Measurements from ENCODE around the gene EFHD2. TPM values are rescaled to one million over a fixed set of nuclear protein-coding genes. Genes with fewer than 3 reads are reported as not detected.
"Not testable (repeated sequence)": the region's sequence is repeated elsewhere in the genome, so short reads cannot be mapped to it uniquely, and the experiment has no call there.

EFHD2 gene
- total and polyA plus RNA-seq, 8 donors, result 11.9 to 107 (median 18.2) TPM

DNA sequence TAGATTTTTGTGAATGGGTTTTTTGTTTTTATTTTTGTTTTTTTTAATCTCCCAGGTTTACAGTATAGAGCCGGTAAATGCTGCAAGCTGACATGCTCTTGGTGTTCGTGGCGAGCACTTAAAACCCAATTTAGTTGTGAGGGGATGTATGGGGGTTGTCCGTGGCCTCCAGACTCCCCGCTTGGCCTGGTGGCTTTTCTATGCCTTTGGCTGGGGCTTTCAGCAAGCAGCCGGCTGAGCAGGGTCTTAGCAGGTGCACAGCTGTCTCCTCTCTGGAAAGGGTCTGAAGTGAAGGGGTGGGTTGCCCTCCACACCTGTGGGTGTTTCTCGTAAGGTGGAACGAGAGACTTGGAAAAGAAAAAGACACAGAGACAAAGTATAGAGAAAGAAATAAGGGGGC, 31.0 kb upstream of the EFHD2 start:
- ATAC-seq (no peak), DNase-seq (no peak)
- TF ChIP-seq CTCF (IDR thresholded peaks at IDR 0.05), result no peak
- Histone ChIP-seq H3K9me3 (no peaks in the 10 kb centered on the region), H3K4me1 (no peaks in the 10 kb centered on the region), H3K4me3 (no peak overlapping the region), H3K27ac (no peak overlapping the region), H3K36me3 (no peaks in the 10 kb centered on the region), H3K27me3 (peaks cover 0 to 5% of the 10 kb centered on the region in 2 donors)
- intact Hi-C loops (cut with DNase I), result no loop called here

GRCh38 chr1:15379151-15379550, 30.5 kb upstream of the EFHD2 start:
- H3K27ac ChIP-seq; DNase-seq; intact Hi-C loops (cut with DNase I); H3K4me3 ChIP-seq; H3K4me1 ChIP-seq; ATAC-seq; H3K36me3 ChIP-seq; H3K9me3 ChIP-seq; H3K27me3 ChIP-seq: not testable (repeated sequence)

- H3K27ac ChIP-seq, result no peak overlapping the region
- intact Hi-C loops (cut with DNase I), result no loop called here
- ATAC-seq, result no peak
- no peak for TF ChIP-seq CTCF (IDR thresholded peaks at IDR 0.05)
- H3K27me3 ChIP-seq, result peaks cover 0 to 20% of the 10 kb centered on the region in 2 donors
- H3K36me3 ChIP-seq, result no peaks in the 10 kb centered on the region
- H3K4me1 ChIP-seq, result peaks cover 0 to 6% of the 10 kb centered on the region in 2 donors
- H3K4me3 ChIP-seq, result no peak overlapping the region
- no peaks in the 10 kb centered on the region for H3K9me3 ChIP-seq
- no peak for DNase-seq
Measured at GRCh38 chr1:15380601-15381508, 28.8 kb upstream of the EFHD2 start.

- ATAC-seq, result no peak
- intact Hi-C loops (cut with DNase I), result no loop called here
- H3K4me1 ChIP-seq, result peaks cover 5 to 14% of the 10 kb centered on the region in 2 donors
Measured at GRCh38 chr1:15381805-15382204, 27.9 kb upstream of the EFHD2 start.

GRCh38 chr1:15382601-15383518, 26.8 kb upstream of the EFHD2 start:
- Histone ChIP-seq H3K36me3 (no peaks in the 10 kb centered on the region), H3K4me3 (no peak overlapping the region), H3K27me3 (peaks cover 0 to 40% of the 10 kb centered on the region in 2 donors), H3K9me3 (no peaks in the 10 kb centered on the region), H3K27ac (no peak overlapping the region), H3K4me1 (peaks cover 5 to 14% of the 10 kb centered on the region in 2 donors)
- ATAC-seq (no peak), DNase-seq (no peak)
- intact Hi-C loops (cut with DNase I), result no loop called here
- TF ChIP-seq CTCF (IDR thresholded peaks at IDR 0.05), result no peak

More at GRCh38 chr1:15381805-15382204, 27.9 kb upstream of the EFHD2 start:
- TF ChIP-seq CTCF (IDR thresholded peaks at IDR 0.05), result no peak
- Histone ChIP-seq H3K36me3 (no peaks in the 10 kb centered on the region), H3K9me3 (no peaks in the 10 kb centered on the region), H3K27me3 (peaks cover 0 to 29% of the 10 kb centered on the region in 2 donors), H3K27ac (no peak overlapping the region), H3K4me3 (no peak overlapping the region)
- no peak for DNase-seq
